GM18951 (cell line): ENCODE data around the gene CDH23.

ENCODE experiments used
- POLR2A ChIP-seq: IDR thresholded peaks from 4 replicates; pipeline ENCODE4 v1.6.1; 2011; ENCODE audit warnings: mild to moderate bottlenecking; ENCODE audit not compliant: insufficient read length, insufficient read depth; ENCODE audit errors: extremely low read depth
- in situ Hi-C: fragments of 300-500 bp; cut with MboI; formaldehyde crosslinking; loops from one replicate; pipeline ENCODE4 v1.12.0; 2022; ENCODE audit warnings: low sequenced_read_pairs, mixed read lengths, inconsistent platforms; ENCODE audit not compliant: unreplicated experiment

CDH23 gene

DNA sequence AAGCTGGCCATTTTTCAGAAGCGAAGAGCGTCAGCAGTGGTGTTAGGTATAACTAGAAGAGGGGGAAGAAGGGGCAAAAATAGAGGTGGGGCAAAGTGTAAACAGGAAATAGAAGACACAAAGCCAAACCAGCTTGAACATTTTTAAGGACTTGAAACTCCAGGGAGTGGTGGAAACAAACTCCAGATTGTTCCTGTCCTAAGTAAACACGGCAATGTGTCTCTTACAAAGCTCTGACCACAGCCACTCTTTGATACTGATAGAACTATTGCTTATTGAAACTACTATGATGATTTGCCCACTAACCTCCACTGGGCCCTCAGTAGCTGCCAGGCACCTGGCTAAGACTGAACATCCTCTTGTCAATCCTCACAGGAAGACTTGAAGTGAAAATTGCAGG lies 20.8 kb upstream of the CDH23 start:
- no peak for TF ChIP-seq POLR2A
- in situ Hi-C loops = no loop called here

DNA sequence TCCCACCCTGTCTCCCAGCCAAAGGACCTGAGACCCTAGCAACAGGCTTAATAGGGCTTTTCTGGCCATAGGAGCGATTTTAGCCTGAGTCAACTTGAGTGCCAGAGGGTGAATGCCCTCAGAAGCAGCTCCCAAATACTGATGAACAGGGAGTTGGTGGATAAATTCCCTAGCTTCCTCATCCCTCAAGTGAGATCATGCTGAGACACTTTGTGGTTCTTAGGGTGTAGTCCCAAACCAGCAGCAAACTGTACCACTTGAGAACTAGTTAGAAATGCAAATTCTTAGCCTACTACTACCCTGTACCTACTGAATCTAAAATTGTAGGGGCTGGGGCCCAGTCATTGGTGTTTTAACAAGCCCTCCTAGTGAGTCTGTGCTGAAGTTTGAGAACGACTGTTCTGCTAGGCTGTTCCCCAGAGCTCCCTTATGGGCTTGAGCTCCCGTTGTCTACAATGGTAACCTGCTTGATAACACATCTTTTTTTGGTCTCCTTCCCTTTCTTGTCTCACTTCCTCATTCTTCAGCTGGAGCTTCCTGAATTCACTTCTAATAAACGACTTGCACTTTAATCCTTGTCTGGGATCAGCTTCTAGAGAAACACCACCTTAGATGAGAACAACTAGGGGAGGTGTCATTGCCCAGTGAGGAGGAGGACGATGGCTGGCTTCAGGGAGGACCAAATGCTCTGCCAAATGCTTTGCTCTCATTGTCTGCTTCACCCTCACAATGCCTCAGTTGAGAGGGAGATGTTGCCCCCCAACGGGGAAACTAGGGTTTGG lies 18.2 kb upstream of the CDH23 start:
- in situ Hi-C loops = no loop called here
- TF ChIP-seq POLR2A = no peak

- in situ Hi-C loops = no loop called here
- no peak for TF ChIP-seq POLR2A
These were observed 17.5 kb upstream of the CDH23 start for GRCh38 chr10:71379118-71379766.

DNA sequence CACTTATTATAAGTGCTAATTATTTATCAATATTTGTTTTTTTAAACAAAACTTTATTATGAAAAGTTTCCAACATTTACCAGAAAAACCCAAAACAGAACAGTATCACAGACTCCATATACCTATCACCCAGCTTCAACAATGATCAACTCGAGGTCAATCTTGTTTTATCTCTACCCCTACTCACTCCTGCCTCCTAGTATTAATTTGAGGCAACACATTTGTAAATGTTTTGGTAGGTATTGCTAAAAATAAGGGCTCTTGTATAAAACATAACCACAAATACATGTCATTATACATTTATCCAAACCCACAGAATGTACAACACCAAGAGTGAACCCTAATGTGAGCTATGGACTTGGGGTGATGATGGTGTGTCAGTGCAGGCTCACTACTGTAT lies 15.9 kb upstream of the CDH23 start:
- in situ Hi-C loops = loop anchor here (10.0 kb wide), 1 partner anchor 434 kb away; no protein-coding TSS in a partner anchor
- no peak for TF ChIP-seq POLR2A

- in situ Hi-C loops = loop anchor here (10.0 kb wide), 1 partner anchor 433 kb away; no protein-coding TSS in a partner anchor
- TF ChIP-seq POLR2A = no peak
These were observed 15.1 kb upstream of the CDH23 start for GRCh38 chr10:71381611-71382010.

- TF ChIP-seq POLR2A = no peak
These were observed 14.7 kb upstream of the CDH23 start for GRCh38 chr10:71382028-71382427.

GRCh38 chr10:71382757-71383156 lies 14.0 kb upstream of the CDH23 start:
- no peak for TF ChIP-seq POLR2A
- in situ Hi-C loops = loop anchor here (10.0 kb wide), 1 partner anchor 432 kb away; no protein-coding TSS in a partner anchor

More at GRCh38 chr10:71382028-71382427, 14.7 kb upstream of the CDH23 start:
- in situ Hi-C loops = loop anchor here (10.0 kb wide), 1 partner anchor 433 kb away; no protein-coding TSS in a partner anchor

- in situ Hi-C loops = loop anchor here (10.0 kb wide), 1 partner anchor 431 kb away; no protein-coding TSS in a partner anchor
- no peak for TF ChIP-seq POLR2A
These were observed 12.6 kb upstream of the CDH23 start for GRCh38 chr10:71383972-71384687.

- in situ Hi-C loops = loop anchor here (10.0 kb wide), 1 partner anchor 427 kb away; no protein-coding TSS in a partner anchor
- no peak for TF ChIP-seq POLR2A
These were observed 8.5 kb upstream of the CDH23 start for GRCh38 chr10:71388171-71388570.

- in situ Hi-C loops = loop anchor here (10.0 kb wide), 1 partner anchor 426 kb away; no protein-coding TSS in a partner anchor
These were observed 8.0 kb upstream of the CDH23 start for GRCh38 chr10:71388583-71389310.

GRCh38 chr10:71389768-71390460 lies 6.8 kb upstream of the CDH23 start:
- in situ Hi-C loops = loop anchor here (10.0 kb wide), 1 partner anchor 425 kb away; no protein-coding TSS in a partner anchor
- no peak for TF ChIP-seq POLR2A

More at GRCh38 chr10:71388583-71389310, 8.0 kb upstream of the CDH23 start:
- TF ChIP-seq POLR2A = no peak

GRCh38 chr10:71390461-71390835 lies 6.3 kb upstream of the CDH23 start:
- in situ Hi-C loops = no loop called here

More at GRCh38 chr10:71390461-71390835, 6.3 kb upstream of the CDH23 start:
- TF ChIP-seq POLR2A = no peak
